SH-SY5Y (cell line): ENCODE measurements around the gene APP.

Source experiments
- GATA2 ChIP-seq: IDR thresholded peaks from 2 replicates; pipeline ENCODE4 v1.6.1; 2011; ENCODE audit warnings: mild to moderate bottlenecking, low read depth, low read length
- GATA3 ChIP-seq: IDR thresholded peaks from 2 replicates; pipeline ENCODE4 v1.6.1; 2011; ENCODE audit warnings: low read depth, mild to moderate bottlenecking, low read length, moderate library complexity

- TF ChIP-seq GATA3 (no peak), GATA2 (no peak)
These were observed 334.2 kb downstream of the APP start for GRCh38 chr21:25836396-25836795.
